IPS-18c (cell line): ENCODE measurements around the gene KLHL14.
"Not testable (repeated sequence)": the region's sequence is repeated elsewhere in the genome, so short reads cannot be mapped to it uniquely, and the experiment has no call there.

Experiments
- H3K4me3 ChIP-seq: 2 replicates; pipeline ENCODE4 v1.7.0; 2013; ENCODE audit warnings: low read depth, mild to moderate bottlenecking, low read length, moderate library complexity; ENCODE audit not compliant: insufficient read depth
- H3K9me3 ChIP-seq: one replicate; pipeline ENCODE4 v1.6.1; 2013; ENCODE audit warnings: mild to moderate bottlenecking, low read length, moderate library complexity; ENCODE audit not compliant: control insufficient read depth, insufficient read depth

Gene KLHL14

DNA sequence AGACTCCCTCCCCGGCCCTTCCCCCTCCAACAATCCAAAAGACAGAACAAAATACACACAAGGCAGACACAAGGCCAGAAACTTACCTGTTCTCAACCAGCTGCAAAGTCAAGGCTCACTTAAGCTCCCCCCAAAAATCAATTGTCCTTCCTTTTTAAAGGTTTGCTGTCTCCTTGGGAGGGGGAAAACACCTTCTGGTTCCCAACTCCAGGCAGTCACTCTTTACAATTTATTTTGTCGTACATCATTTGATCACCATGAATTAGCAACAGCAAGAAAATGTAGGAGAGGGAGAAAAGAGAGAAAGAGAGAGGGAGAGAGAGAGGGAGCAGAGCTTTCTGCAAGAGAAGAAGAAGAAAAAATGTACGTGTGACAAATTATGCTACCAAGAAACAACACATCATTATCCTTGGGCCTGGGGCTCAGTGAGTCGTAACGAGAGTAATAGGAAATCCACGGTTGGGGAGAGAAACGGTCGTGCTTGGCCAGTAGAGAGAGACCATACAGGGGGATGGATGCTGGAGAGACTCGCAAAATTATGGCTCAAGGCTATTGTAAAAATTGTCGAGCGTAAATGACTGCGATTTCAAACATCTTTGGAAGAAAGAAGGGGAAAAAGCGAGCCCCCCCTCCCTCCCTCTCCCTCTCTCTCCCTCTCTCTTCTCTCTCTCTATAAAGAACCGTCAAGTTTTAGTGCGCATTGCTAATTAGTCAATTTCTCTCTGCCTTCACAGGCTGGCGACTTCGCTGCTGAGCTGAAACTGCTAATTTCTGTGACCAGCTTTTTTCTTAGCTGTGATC lies at the start of gene KLHL14:
Gene KLHL14, minus strand, starts transcription at position 443 of the 801 bp plus-strand sequence. CDS start 2,432 bp downstream, outside the sequence.
- Histone ChIP-seq H3K4me3 (peak within 1 kb of the TSS; percentile 71), H3K9me3 (no peaks in the 10 kb centered on the region)

DNA sequence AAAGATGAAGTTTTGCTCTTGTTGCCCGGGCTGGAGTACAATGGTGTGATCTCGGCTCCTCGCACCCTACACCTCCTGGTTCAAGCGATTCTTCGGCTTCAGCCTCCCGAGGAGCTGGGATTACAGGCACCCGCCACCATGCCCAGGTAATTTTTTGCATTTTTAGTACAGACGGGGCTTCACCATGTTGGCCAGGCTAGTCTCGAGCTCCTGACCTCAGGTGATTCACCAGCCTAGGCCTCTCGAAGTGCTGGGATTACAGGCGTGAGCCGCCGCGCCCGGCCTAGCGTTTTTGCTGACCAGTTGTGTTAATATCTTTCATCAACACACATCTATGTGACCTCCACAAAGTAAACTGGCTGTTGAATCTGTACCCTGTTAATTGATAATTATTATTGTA lies 49.4 kb upstream of the KLHL14 start:
- Histone ChIP-seq H3K4me3 (no peak overlapping the region), H3K9me3 (no peaks in the 10 kb centered on the region)

GRCh38 chr18:32815881-32816280 lies 43.1 kb upstream of the KLHL14 start:
- Histone ChIP-seq H3K4me3 (no peak overlapping the region), H3K9me3 (no peaks in the 10 kb centered on the region)

GRCh38 chr18:32812342-32812741 lies 39.5 kb upstream of the KLHL14 start:
- Histone ChIP-seq H3K9me3 (no peaks in the 10 kb centered on the region), H3K4me3 (no peak overlapping the region)

DNA sequence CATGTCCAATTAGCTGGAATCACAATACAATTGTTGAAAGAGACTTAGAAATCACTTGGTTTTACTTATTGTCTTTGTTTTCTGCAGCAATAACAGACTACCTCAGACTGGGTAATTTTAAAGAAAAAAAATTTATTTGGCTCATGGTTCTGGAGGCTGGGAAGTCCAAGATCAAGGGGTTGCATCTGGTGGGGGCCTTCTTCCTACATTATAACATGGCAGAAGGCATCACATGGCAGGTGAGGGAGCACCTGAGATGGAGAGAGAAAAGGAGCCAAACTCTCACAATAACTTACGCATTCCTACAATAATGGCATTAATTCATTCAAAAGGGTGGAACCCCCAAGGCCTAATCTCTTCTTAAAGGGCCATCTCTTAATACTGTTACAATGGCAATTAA lies 37.5 kb upstream of the KLHL14 start:
- no peak overlapping the region for H3K4me3 ChIP-seq
- no peaks in the 10 kb centered on the region for H3K9me3 ChIP-seq

GRCh38 chr18:32805354-32805753 lies 32.5 kb upstream of the KLHL14 start:
- no peak overlapping the region for H3K4me3 ChIP-seq
- H3K9me3 ChIP-seq: no peaks in the 10 kb centered on the region

DNA sequence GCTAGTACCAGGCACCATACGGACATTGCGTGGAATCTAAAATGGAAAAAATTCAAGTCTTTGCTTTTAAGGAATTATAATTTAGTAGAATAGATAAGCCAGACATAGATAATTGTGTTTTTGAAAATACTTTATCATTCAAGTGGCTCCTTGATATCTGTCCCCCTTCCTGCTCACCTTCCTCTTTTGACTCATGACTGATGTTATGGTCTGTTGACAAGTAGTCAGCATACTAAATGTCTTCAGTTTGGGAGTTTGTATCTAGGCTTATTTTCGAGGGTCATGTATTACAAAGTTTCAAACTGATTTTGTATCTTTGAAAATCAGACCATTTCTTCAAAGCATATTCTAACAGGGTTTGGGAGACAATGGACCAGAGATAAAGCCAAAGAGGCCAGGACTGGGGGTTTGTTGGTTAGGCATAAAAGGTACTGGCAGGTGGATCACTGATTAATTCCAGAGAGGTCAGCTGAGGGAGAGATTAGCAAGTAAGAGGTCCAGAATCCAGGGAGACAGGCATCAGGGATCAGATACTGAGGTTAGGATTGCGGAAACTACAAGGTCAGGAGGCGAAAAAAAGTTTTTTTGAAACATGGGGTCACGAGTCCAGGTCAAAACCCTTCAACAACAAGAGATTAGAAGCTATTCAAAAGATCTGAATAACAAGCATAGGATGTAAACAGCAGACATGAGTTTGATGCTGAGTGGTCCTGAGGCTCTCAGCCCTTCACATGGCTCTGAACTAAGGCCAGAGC lies 31.5 kb upstream of the KLHL14 start:
- no peaks in the 10 kb centered on the region for H3K9me3 ChIP-seq
- H3K4me3 ChIP-seq: no peak overlapping the region

DNA sequence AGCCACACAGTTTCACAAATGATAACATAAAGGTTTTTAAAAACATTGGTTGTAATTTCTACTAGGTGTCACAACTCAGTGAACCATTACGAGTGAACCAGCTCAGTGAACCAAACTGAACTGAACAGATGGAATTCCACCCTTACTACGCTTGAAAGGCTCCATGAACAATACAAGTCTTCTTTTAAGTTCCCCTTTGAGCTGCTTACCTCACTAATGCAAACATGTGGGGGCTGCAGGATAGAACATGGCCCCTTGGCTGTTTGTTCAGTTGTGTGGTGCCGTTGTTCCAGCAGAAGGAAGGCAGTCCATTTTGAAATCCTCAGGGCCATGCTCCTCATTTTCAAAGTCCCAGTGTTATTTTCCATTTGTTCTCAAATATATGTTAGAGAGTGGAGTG lies 30.7 kb upstream of the KLHL14 start:
- no peak overlapping the region for H3K4me3 ChIP-seq
- H3K9me3 ChIP-seq: no peaks in the 10 kb centered on the region

DNA sequence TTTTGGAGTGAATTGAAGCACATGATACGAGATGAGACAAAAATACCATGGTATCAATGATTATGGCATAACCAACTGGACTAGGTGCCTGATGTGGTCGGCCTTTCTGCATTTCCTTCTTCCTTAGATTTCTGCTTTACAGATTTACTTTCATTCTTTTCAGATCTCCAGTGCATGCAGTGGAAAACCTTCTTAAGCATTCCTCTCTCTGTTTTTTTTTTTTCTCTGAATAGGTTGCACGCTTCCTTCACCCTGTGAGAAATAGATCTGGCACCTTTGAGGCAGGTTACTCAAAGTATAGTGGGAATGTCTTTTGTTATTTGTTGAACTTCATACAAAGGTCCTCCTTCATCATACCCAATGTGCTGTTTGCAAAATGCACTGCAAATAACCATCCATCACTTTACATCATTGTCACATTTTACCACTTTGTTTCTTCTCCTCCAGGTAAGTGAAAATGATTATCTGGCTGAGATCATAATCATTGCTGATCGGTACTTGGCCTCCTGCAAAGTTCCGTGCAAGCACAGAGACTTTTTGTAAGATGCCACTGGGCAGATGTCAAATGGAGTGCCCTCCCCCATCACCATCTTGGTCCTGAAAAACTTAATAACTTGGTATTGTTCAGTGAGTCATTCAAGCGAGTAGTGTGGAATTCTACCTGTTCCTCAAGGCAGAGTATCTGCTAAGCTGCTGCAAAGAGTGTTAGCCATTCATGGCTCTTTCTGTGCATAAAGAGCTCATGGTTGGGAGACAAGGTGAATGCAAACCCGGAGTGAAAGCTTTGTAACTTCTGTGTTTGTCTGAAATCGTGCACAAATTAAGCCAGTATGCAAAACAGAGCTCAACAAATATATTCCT lies 30.0 kb upstream of the KLHL14 start:
- H3K4me3 ChIP-seq: no peak overlapping the region
- H3K9me3 ChIP-seq: no peaks in the 10 kb centered on the region

GRCh38 chr18:32801228-32801627 lies 28.4 kb upstream of the KLHL14 start:
- Histone ChIP-seq H3K4me3 (no peak overlapping the region), H3K9me3 (no peaks in the 10 kb centered on the region)

GRCh38 chr18:32798209-32798960 lies 25.6 kb upstream of the KLHL14 start:
- Histone ChIP-seq H3K9me3 (no peaks in the 10 kb centered on the region), H3K4me3 (no peak overlapping the region)

DNA sequence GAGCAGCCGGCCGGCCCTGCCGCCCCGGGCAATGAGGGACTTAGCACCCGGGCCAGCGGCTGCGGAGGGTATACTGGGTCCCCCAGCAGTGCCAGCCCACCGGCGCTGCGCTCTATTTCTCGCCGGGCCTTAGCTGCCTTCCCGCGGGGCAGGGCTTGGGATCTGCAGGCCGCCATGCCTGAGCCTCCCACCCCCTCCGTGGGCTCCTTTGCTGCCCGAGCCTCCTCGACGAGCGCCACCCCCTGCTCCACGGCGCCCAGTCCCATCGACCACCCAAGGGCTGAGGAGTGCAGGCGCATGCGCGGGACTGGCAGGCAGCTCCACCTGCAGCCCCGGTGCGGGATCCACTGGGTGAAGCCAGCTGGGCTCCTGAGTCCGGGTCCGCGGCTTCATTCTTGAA lies 21.8 kb upstream of the KLHL14 start:
- H3K9me3 ChIP-seq, H3K4me3 ChIP-seq: not testable (repeated sequence)

- Histone ChIP-seq H3K4me3 (no peak overlapping the region), H3K9me3 (no peaks in the 10 kb centered on the region)
Measured at GRCh38 chr18:32779010-32779409, 6.2 kb upstream of the KLHL14 start.

- no peaks in the 10 kb centered on the region for H3K9me3 ChIP-seq
Measured at GRCh38 chr18:32777049-32777448, 4.2 kb upstream of the KLHL14 start.

DNA sequence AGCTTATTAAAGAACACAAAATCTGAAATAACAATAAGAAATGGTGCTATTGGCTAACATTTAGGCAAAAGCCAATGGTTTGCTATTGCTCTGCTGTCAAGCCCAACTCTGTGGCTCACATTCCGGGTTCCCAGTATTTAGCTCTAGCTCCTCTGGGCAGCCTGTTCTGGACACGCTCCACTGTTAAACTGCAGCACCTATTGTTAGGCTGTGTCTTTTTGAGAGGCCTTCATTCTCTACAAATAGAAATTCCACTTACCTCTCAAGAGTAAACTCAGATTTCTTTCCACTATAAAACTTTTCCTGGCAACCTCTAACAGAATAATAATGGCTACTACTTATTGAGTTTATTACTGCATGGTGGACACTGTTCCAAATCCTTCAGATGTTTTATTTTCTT lies 3.7 kb upstream of the KLHL14 start:
- Histone ChIP-seq H3K9me3 (no peaks in the 10 kb centered on the region), H3K4me3 (no peak overlapping the region)

More at GRCh38 chr18:32777049-32777448, 4.2 kb upstream of the KLHL14 start:
- H3K4me3 ChIP-seq: no peak overlapping the region

GRCh38 chr18:32775628-32776027 lies 2.8 kb upstream of the KLHL14 start:
- H3K4me3 ChIP-seq: no peak overlapping the region
- no peaks in the 10 kb centered on the region for H3K9me3 ChIP-seq

GRCh38 chr18:32773382-32773712 lies 524 bp upstream of the KLHL14 start:
- peak overlapping the region; percentile 24; the same call in 1 of the 2 replicates for H3K4me3 ChIP-seq
- H3K9me3 ChIP-seq: no peaks in the 10 kb centered on the region
